KMS-11 (cell line): ENCODE measurements around the gene OR52K2.
"Not testable (repeated sequence)": the region's sequence is repeated elsewhere in the genome, so short reads cannot be mapped to it uniquely, and the experiment has no call there.

Source experiments
- H2AFZ ChIP-seq: fragments of 200-600 bp; sonication (generic); 2 replicates; pipeline ENCODE4 v1.6.1; 2016; ENCODE audit warnings: antibody characterized with exemption, mixed run types, low read depth
- H3K27ac ChIP-seq: fragments of 200-600 bp; sonication (generic); 2 replicates; pipeline ENCODE4 v1.6.1; 2016; ENCODE audit warnings: mild to moderate bottlenecking, mixed run types
- H3K27me3 ChIP-seq: fragments of 200-600 bp; sonication (generic); 2 replicates; pipeline ENCODE4 v1.6.1; 2017; ENCODE audit warnings: mild to moderate bottlenecking, low read depth, mixed run types, moderate library complexity; ENCODE audit not compliant: insufficient read depth
- H3K36me3 ChIP-seq: fragments of 200-600 bp; sonication (generic); 2 replicates; pipeline ENCODE4 v1.6.1; 2017; ENCODE audit warnings: mild to moderate bottlenecking, mixed run types; ENCODE audit not compliant: insufficient read depth
- H3K4me1 ChIP-seq: fragments of 200-600 bp; sonication (generic); 2 replicates; pipeline ENCODE4 v1.6.1; 2016; ENCODE audit warnings: mild to moderate bottlenecking, low read depth, mixed run types; ENCODE audit not compliant: poor library complexity, severe bottlenecking
- H3K4me2 ChIP-seq: fragments of 200-600 bp; sonication (generic); 2 replicates; pipeline ENCODE4 v1.7.0; 2016; ENCODE audit warnings: mild to moderate bottlenecking, mixed run types
- H3K4me3 ChIP-seq: fragments of 200-600 bp; sonication (generic); IDR thresholded peaks from 2 replicates; pipeline ENCODE4 v1.6.1; 2017; ENCODE audit warnings: low read depth, low read length, mixed read lengths; ENCODE audit not compliant: insufficient read depth
- H3K79me2 ChIP-seq: fragments of 200-600 bp; sonication (generic); 2 replicates; pipeline ENCODE4 v1.6.1; 2016; ENCODE audit warnings: low read depth, mixed run types; ENCODE audit not compliant: insufficient read depth
- H3K9ac ChIP-seq: fragments of 200-600 bp; sonication (generic); 2 replicates; pipeline ENCODE4 v1.6.1; 2016; ENCODE audit warnings: mild to moderate bottlenecking, mixed run types
- H4K20me1 ChIP-seq: fragments of 200-600 bp; sonication (generic); 2 replicates; pipeline ENCODE4 v1.6.1; 2016; ENCODE audit warnings: mild to moderate bottlenecking, mixed run types; ENCODE audit not compliant: insufficient read depth
- TF ChIP-seq, protein P1 (sequence below): fragments of 200-600 bp; sonication (generic); conservative IDR thresholded peaks from 2 replicates; pipeline ENCODE4 v1.6.1; 2017; ENCODE audit warnings: low read depth, mild to moderate bottlenecking, antibody characterized with exemption, low read length, moderate library complexity, mixed read lengths

OR52K2 gene

DNA sequence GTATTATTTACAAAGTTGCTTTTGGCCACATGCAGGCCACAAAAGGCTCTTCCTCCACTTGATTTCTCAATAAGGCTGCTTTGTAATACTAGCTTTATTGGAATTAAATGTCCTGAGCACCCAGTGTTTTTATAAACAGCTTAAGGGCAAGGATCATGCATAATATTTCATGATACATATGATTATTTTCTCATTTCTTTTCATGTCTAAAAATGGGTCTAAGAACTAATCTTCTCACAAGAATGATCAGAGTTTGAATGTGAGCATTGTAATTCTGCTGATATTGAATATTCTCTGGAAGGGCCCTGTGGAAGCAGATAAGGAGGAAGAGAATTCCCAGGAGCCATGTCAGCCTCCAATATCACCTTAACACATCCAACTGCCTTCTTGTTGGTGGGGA lies at the start of gene OR52K2:
Gene OR52K2 (plus strand): TSS at position 301 of the 400 bp plus-strand sequence. CDS start 45 bp downstream, at position 346.
- Histone ChIP-seq H3K27ac (no peak within 1 kb of the TSS), H3K4me1 (no peaks in the 10 kb centered on the region), H2AFZ (no peak within 1 kb of the TSS; the same call in 1 of the 2 replicates), H4K20me1 (no peaks in the 10 kb centered on the region), H3K9ac (no peak within 1 kb of the TSS), H3K36me3 (no peaks in the 10 kb centered on the region), H3K79me2 (no peaks in the 10 kb centered on the region), H3K4me2 (no peak within 1 kb of the TSS), H3K27me3 (no peaks in the 10 kb centered on the region), H3K4me3 (no peak within 1 kb of the TSS)
- TF ChIP-seq, protein P1, sequence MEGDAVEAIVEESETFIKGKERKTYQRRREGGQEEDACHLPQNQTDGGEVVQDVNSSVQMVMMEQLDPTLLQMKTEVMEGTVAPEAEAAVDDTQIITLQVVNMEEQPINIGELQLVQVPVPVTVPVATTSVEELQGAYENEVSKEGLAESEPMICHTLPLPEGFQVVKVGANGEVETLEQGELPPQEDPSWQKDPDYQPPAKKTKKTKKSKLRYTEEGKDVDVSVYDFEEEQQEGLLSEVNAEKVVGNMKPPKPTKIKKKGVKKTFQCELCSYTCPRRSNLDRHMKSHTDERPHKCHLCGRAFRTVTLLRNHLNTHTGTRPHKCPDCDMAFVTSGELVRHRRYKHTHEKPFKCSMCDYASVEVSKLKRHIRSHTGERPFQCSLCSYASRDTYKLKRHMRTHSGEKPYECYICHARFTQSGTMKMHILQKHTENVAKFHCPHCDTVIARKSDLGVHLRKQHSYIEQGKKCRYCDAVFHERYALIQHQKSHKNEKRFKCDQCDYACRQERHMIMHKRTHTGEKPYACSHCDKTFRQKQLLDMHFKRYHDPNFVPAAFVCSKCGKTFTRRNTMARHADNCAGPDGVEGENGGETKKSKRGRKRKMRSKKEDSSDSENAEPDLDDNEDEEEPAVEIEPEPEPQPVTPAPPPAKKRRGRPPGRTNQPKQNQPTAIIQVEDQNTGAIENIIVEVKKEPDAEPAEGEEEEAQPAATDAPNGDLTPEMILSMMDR = no peak

DNA sequence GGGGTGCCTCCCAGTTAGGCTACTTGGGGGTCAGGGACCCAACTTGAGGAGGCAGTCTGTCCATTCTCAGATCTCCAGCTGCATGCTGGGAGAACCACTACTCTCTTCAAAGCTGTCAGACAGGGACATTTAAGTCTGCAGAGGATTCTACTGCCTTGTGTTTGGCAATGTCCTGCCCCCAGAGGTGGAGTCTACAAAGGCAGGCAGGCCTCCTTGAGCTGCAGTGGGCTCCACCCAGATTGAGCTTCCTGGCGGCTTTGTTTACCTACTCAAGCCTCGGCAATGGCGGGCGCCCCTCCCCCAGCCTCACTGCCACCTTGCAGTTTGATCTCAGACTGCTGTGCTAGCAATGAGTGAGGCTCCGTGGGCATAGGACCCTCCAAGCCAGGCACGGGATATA lies 42.9 kb upstream of the OR52K2 start:
- not testable (repeated sequence) for H4K20me1 ChIP-seq, H3K36me3 ChIP-seq, H3K4me3 ChIP-seq, H3K4me2 ChIP-seq, H2AFZ ChIP-seq, H3K79me2 ChIP-seq, H3K27ac ChIP-seq, H3K9ac ChIP-seq, H3K27me3 ChIP-seq, H3K4me1 ChIP-seq

DNA sequence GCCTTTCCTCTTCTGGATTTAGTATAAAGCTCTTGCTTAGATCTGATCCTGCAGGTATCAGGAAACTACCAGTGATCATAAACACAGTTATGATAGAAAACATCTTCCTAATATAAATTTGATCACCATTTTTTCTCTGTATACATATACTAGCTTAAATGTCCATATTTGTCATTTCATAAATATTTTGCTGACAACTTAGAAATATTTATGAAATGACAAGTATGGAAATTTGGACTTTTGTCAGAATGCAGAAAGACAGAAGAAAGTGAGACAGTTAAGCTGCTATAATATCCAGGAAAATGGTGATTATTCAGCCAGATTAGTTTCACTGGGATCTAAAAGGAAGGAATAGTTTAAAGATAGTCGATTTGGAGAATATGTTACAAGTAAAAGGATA lies 32.8 kb upstream of the OR52K2 start:
- Histone ChIP-seq H3K4me1 (no peaks in the 10 kb centered on the region), H3K9ac (no peak overlapping the region), H2AFZ (no peak overlapping the region), H4K20me1 (no peaks in the 10 kb centered on the region), H3K79me2 (no peaks in the 10 kb centered on the region), H3K4me3 (no peak overlapping the region), H3K36me3 (no peaks in the 10 kb centered on the region), H3K27me3 (no peaks in the 10 kb centered on the region), H3K27ac (no peak overlapping the region), H3K4me2 (no peak overlapping the region)
- TF ChIP-seq, protein P1 = no peak

DNA sequence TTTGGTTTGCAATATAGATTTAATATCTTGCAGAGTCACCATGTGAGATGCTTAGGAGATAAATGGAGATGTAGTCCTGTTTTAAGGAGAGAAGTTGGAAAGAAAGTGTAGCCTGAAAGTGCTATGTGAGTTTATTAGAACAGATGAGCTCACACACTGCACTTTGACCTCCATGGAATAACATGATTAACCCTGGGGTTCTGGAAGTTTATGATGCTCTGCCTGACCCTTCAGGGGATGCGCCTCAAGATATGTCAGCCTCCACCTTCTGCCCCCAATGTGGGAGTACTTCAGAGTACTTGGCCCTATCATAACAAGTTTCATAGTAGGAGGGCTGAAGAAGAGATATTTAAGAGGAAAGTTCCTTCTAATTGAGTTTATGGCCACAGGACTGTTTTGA lies 32.3 kb upstream of the OR52K2 start:
- no peak overlapping the region for H3K9ac ChIP-seq
- TF ChIP-seq, protein P1 = no peak
- no peak overlapping the region for H2AFZ ChIP-seq
- no peak overlapping the region for H3K4me3 ChIP-seq
- no peaks in the 10 kb centered on the region for H3K79me2 ChIP-seq
- H3K4me1 ChIP-seq = no peaks in the 10 kb centered on the region
- H3K36me3 ChIP-seq = no peaks in the 10 kb centered on the region
- H4K20me1 ChIP-seq = no peaks in the 10 kb centered on the region
- H3K4me2 ChIP-seq = no peak overlapping the region
- H3K27me3 ChIP-seq = no peaks in the 10 kb centered on the region
- H3K27ac ChIP-seq = no peak overlapping the region

DNA sequence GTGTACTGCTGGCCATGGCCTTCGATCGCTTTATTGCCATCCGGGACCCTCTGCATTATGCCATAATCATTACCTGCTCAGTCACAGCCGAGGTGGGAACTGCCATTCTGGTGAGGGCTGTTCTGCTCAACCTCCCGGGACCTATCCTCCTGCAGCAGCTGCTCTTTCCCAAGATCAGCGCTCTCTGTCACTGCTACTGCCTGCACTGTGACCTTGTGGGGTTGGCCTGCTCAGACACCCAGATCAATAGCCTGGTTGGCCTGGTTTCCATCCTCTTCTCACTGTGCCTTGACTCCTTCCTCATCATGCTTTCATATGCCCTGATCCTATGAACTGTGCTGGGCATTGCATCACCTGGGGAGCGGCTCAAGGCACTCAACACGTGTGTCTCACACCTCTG lies 30.7 kb upstream of the OR52K2 start:
- no peaks in the 10 kb centered on the region for H3K79me2 ChIP-seq
- H3K9ac ChIP-seq = no peak overlapping the region
- TF ChIP-seq, protein P1 = no peak
- H4K20me1 ChIP-seq = no peaks in the 10 kb centered on the region
- H3K36me3 ChIP-seq = no peaks in the 10 kb centered on the region
- H3K4me3 ChIP-seq = no peak overlapping the region
- H3K4me1 ChIP-seq = no peaks in the 10 kb centered on the region
- H2AFZ ChIP-seq = no peak overlapping the region
- no peaks in the 10 kb centered on the region for H3K27me3 ChIP-seq
- no peak overlapping the region for H3K4me2 ChIP-seq
- H3K27ac ChIP-seq = no peak overlapping the region
